Skeletal muscle satellite cell (primary cell): Measurements from ENCODE around the gene KCND3.

Experiments used
- H3K27me3 ChIP-seq: 2 replicates; pipeline ENCODE4 v1.7.0; 2013; ENCODE audit warnings: low read length; ENCODE audit not compliant: control insufficient read depth, insufficient read depth
- H3K36me3 ChIP-seq: 2 replicates; pipeline ENCODE4 v1.7.0; 2013; ENCODE audit warnings: mild to moderate bottlenecking, control low read depth, low read length; ENCODE audit not compliant: insufficient read depth
- H3K4me1 ChIP-seq: 2 replicates; pipeline ENCODE4 v1.7.0; 2013; ENCODE audit warnings: low read length; ENCODE audit not compliant: control insufficient read depth, insufficient read depth
- H3K4me2 ChIP-seq: 2 replicates; pipeline ENCODE4 v1.7.0; 2013; ENCODE audit warnings: mild to moderate bottlenecking, low read length
- H3K4me3 ChIP-seq: 2 replicates; pipeline ENCODE4 v1.7.0; 2013; ENCODE audit warnings: low read length
- H3K9ac ChIP-seq: 2 replicates; pipeline ENCODE4 v1.7.0; 2013; ENCODE audit warnings: mild to moderate bottlenecking, low read depth, low read length, moderate library complexity
- H3K9me3 ChIP-seq: replicated peaks from 2 replicates; pipeline ENCODE4 v1.7.0; 2013; ENCODE audit warnings: mild to moderate bottlenecking, control low read depth, low read length

KCND3 gene

DNA sequence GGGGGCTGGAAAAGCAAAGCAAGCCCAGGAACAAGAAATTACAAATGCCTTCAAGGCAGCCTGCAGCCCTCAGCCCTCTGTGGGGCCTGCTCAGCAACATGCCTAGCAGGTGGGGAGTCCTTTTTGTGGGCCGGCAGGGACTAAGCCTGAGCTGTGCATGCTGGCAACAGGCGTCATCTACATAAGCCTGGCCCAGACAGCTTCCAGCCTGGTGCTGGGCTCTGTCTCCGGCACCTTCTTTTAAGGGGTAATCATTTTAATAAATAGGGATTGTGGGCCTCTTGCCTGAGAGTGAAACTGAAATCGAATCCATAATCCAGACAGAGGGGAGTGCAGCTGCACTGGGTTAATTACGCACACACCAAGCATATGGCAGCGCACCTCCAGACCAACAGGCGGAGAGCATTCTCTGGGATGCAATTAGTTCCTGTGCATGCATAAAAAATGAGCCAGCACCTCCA, 137.2 kb downstream of the KCND3 start:
- Histone ChIP-seq H3K4me2 (no peak overlapping the region), H3K4me1 (no peaks in the 10 kb centered on the region), H3K27me3 (peaks cover 52% of the 10 kb centered on the region), H3K9ac (no peak overlapping the region), H3K9me3 (no peaks in the 10 kb centered on the region), H3K36me3 (no peaks in the 10 kb centered on the region), H3K4me3 (no peak overlapping the region)

DNA sequence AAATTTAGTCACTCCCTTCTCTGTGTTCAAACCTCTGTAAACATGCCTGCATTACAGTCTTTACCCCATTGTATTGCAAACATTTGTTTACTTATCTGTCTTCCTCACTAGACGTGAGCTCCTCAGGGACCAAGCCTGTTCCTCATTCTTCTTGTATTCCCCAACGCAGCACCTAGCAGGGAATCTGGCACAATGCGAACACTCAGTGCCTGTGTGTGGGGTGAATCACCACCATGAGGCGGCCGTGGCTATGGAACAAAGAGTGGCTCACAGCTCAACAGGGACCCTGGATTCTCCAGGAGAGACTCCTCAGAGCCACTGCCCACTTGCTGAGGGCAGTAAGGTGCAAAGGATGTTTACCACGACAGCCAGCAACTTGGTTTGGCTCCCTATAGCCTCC, 137.9 kb downstream of the KCND3 start:
- Histone ChIP-seq H3K4me1 (no peaks in the 10 kb centered on the region), H3K9ac (no peak overlapping the region), H3K9me3 (no peaks in the 10 kb centered on the region), H3K36me3 (no peaks in the 10 kb centered on the region), H3K4me3 (no peak overlapping the region), H3K27me3 (peaks cover 48% of the 10 kb centered on the region), H3K4me2 (no peak overlapping the region)

DNA sequence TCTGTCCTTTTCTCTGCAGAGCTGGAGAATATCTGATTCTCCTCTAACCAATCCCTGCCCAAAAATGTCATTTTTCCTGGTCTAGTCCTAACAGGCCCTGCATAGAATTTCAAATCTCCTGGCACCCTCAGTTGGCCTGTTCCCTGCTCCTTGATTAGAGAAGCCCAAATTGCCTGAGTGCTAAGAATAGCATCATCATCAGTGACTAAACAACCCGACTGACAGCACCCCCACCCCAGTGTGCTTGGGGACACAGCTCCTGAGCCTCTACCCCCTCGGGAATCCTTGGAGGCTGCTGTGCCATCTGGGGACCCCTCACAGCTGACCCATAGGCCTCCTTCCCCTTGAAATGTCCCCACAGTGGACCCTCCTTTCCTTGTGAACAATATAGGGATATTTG, 139.4 kb downstream of the KCND3 start:
- Histone ChIP-seq H3K36me3 (no peaks in the 10 kb centered on the region), H3K27me3 (peaks cover 37% of the 10 kb centered on the region), H3K4me1 (no peaks in the 10 kb centered on the region), H3K4me3 (no peak overlapping the region), H3K9me3 (no peaks in the 10 kb centered on the region), H3K9ac (no peak overlapping the region), H3K4me2 (no peak overlapping the region)

DNA sequence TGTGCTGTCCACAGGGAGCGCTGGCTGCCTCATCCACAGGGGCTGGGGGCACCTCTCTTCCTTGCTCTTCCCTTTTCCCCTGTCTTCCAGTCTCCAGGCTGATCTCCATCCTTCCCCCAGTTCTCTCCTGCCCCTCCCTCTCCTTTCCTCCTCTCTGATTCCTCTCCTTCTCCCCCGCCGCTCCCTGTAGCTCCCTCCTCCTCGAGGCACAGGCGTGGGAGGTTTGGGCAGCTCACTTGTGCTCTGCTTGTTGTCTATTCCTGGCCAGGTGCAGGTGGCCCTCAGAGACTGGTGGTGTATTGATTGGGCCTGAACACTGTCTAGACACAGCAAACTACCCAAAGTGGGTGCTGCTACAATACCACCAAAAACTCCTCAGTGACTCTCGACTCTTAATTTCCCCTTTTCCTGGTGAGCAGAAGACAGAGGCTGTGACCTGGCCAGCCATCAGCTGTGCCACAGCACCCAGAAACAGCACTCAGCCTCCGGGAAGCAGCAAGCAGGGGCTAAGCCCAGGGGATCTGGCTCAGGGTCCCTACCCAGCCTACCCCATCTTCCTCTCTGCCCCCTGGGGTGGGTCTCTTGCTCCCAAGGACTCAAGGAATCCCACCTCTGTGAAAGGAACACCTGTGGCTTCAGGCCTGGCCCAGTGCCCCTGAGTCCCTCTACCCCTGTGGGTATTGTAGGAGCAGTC, 140.5 kb downstream of the KCND3 start:
- no peak overlapping the region for H3K4me2 ChIP-seq
- no peak overlapping the region for H3K9ac ChIP-seq
- H3K4me1 ChIP-seq: no peaks in the 10 kb centered on the region
- H3K36me3 ChIP-seq: no peaks in the 10 kb centered on the region
- no peaks in the 10 kb centered on the region for H3K9me3 ChIP-seq
- H3K4me3 ChIP-seq: no peak overlapping the region
- peaks cover 35% of the 10 kb centered on the region for H3K27me3 ChIP-seq

DNA sequence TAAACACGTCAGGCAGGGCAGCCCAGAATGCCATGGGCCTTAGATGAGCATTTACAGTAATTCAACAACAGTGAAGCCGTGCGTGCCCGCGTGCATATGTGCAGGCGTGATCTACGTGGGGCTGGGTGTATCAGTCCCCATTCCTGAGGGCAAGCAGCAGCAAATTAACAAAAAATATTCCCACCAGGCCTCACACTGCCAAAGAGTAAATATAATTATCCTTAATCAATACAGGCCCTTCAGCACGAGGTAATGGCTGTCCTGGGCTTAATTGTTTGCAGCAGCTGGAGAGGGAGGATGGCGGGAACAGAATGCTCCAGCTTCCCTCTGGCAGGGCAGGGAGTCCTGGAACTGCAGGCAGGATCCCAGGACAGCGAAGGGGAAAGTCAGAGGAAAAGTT, 142.0 kb downstream of the KCND3 start:
- H3K4me1 ChIP-seq: no peaks in the 10 kb centered on the region
- peaks cover 31% of the 10 kb centered on the region for H3K27me3 ChIP-seq
- no peaks in the 10 kb centered on the region for H3K9me3 ChIP-seq
- H3K4me3 ChIP-seq: no peak overlapping the region
- H3K4me2 ChIP-seq: no peak overlapping the region
- no peak overlapping the region for H3K9ac ChIP-seq
- no peaks in the 10 kb centered on the region for H3K36me3 ChIP-seq

DNA sequence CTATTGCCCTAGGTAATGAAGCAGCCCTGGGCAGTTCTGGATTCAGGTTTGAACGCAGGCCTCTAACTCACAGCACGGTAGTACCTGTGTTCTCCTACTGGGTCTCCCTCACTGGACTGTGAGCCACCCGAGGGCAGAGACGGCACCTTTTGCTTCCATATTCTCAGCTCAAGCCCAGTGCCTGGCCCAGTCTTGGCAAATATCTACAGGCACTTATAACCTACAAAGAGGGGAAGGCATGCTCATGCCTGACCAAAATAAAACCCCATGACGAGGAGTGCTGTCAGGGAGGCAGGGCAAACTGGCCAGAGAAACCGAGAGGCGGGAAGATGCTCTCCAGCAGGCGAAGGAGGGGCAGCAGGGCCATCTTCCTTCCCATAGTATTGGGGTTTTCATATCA, 142.6 kb downstream of the KCND3 start:
- Histone ChIP-seq H3K9me3 (no peaks in the 10 kb centered on the region), H3K4me2 (no peak overlapping the region), H3K36me3 (no peaks in the 10 kb centered on the region), H3K27me3 (peaks cover 27% of the 10 kb centered on the region), H3K4me3 (no peak overlapping the region), H3K4me1 (no peaks in the 10 kb centered on the region), H3K9ac (no peak overlapping the region)

DNA sequence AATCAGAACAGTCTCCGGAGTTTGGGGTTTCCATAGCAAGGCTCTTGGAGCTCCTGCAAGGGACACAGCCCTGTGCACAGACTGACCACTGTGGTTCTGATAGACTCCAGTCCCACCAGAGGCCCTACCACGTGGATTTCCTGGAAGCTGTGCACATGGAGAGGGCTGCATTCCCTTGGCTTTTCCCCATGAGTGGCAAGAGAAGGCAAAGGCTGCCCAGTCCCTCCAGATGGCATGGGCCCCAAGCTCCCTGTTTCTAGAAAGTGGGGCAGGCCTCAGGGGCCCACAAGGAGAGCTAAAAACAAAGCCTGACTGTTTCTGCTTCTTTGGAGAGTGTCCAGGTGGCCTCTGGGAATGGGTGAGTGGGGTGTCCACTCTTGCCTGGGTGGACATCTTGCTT, 146.3 kb downstream of the KCND3 start:
- Histone ChIP-seq H3K36me3 (no peaks in the 10 kb centered on the region), H3K4me2 (no peak overlapping the region)

DNA sequence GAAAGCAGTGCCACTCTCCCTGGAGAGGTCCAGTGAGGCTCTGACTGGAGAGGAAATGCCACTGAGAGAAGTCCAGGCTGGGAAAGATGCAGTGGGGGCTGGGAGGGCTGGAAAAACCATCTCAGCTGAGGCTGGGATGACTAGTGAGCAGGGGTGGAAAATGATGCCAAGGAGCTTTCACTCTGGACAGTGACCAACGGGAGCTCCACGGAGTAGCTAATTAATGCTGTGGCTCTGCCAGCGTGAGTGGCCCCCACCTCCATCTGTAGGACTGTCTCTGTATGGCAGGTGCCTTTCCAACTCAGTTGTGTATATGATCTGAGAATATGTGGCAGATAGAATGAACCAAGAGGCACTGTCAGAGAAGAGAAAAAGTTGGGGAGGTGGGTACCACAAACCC, 147.1 kb downstream of the KCND3 start:
- peaks cover 16% of the 10 kb centered on the region for H3K27me3 ChIP-seq
- no peak overlapping the region for H3K9ac ChIP-seq
- no peak overlapping the region for H3K4me3 ChIP-seq
- no peaks in the 10 kb centered on the region for H3K4me1 ChIP-seq
- no peaks in the 10 kb centered on the region for H3K36me3 ChIP-seq
- no peaks in the 10 kb centered on the region for H3K9me3 ChIP-seq
- H3K4me2 ChIP-seq: no peak overlapping the region

More for the DNA sequence above, 146.3 kb downstream of the KCND3 start:
- Histone ChIP-seq H3K27me3 (peaks cover 19% of the 10 kb centered on the region), H3K9me3 (no peaks in the 10 kb centered on the region), H3K4me1 (no peaks in the 10 kb centered on the region), H3K9ac (no peak overlapping the region), H3K4me3 (no peak overlapping the region)

DNA sequence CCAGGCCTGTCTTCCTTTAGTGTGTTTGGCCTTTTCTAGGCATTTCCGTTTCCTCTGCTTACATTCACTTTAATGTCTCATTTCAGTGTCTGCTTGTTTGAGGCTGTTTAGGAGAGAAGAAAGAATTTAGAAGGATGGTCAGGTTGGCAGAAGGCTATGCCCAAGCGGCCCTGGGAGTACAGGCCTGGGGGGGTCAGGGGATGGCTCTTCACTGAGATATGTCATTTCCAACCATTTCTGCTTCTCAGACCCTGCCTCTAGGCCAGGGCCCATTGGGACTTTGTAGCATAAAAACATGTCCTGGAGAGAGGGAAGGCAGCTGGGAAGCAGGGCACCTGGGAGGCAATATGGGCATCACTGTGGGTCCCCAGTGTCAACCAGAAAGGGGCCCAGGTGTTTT, 147.7 kb downstream of the KCND3 start:
- H3K9ac ChIP-seq: no peak overlapping the region
- no peaks in the 10 kb centered on the region for H3K9me3 ChIP-seq
- H3K4me3 ChIP-seq: no peak overlapping the region
- H3K4me1 ChIP-seq: no peaks in the 10 kb centered on the region
- H3K4me2 ChIP-seq: no peak overlapping the region
- peaks cover 16% of the 10 kb centered on the region for H3K27me3 ChIP-seq
- H3K36me3 ChIP-seq: no peaks in the 10 kb centered on the region

DNA sequence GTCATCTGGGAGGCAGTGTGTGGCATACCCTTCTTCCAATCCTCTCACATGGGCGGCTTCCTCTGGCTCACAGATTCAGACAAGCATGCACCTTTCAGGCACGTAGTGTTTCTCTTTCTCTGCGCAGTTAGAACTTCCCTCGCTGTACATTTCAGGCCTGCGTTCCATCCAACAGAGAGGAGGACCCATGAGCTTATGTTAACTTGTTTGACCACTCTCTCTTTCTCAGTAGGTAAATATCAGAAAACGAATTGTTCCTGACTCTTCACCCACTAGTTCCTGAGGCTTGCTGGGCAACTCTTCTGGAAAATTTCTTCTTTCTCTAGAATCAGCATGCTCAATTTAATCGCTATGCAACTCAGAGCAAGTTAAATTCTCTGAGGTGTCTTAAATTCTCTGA, 148.3 kb downstream of the KCND3 start:
- H3K9me3 ChIP-seq: no peaks in the 10 kb centered on the region
- H3K36me3 ChIP-seq: no peaks in the 10 kb centered on the region
- H3K4me2 ChIP-seq: no peak overlapping the region
- no peaks in the 10 kb centered on the region for H3K4me1 ChIP-seq
- peaks cover 16% of the 10 kb centered on the region for H3K27me3 ChIP-seq
- no peak overlapping the region for H3K9ac ChIP-seq
- H3K4me3 ChIP-seq: no peak overlapping the region

DNA sequence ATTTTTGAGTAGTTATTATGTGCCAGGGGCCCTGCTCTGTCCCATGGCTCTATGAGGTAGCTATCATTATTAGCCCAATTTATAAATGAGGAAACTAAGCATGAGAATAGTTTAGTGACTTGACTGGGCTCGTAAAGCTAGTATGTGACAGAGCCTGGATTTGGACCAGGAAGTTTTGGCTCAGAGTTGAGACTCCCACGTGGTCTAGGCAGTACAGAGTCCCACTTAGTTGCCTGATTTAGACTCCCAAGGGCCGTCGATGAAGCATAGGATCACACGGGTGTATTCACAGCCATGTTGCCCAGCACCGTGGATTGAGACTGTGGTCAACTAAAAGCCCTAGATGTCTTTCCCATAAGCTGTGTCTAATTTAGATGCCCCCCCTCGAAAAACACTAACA, 152.1 kb downstream of the KCND3 start:
- Histone ChIP-seq H3K4me1 (no peaks in the 10 kb centered on the region), H3K4me2 (no peak overlapping the region), H3K9me3 (no peaks in the 10 kb centered on the region), H3K9ac (no peak overlapping the region), H3K36me3 (no peaks in the 10 kb centered on the region), H3K27me3 (peaks cover 5% of the 10 kb centered on the region), H3K4me3 (no peak overlapping the region)

DNA sequence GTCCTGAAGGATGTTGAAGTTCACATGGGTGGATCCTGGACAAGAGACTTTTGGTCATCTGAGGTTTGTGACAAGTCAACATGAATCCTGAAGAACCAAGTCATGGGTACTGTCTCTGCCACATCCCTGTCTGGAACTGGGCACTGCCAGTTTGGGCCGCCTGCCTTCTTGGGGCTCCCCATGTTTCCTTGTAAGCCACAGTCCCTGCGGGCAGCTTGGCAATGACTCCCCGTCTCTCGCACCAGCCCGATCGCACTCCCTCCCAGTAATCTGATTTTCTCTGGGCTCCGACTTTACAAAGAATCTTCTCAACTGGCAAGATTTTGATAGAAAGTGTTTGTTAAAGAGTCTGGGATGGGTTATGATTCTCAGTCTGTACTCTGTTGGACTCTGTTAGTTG, 153.4 kb downstream of the KCND3 start:
- H3K36me3 ChIP-seq: no peaks in the 10 kb centered on the region
- no peak overlapping the region for H3K9ac ChIP-seq
- H3K4me2 ChIP-seq: no peak overlapping the region
- no peak overlapping the region for H3K4me3 ChIP-seq
- H3K27me3 ChIP-seq: peaks cover 5% of the 10 kb centered on the region
- no peaks in the 10 kb centered on the region for H3K4me1 ChIP-seq
- H3K9me3 ChIP-seq: no peaks in the 10 kb centered on the region
